ENCODE measurements around the gene HMCN2.

HMCN2 gene

DNA sequence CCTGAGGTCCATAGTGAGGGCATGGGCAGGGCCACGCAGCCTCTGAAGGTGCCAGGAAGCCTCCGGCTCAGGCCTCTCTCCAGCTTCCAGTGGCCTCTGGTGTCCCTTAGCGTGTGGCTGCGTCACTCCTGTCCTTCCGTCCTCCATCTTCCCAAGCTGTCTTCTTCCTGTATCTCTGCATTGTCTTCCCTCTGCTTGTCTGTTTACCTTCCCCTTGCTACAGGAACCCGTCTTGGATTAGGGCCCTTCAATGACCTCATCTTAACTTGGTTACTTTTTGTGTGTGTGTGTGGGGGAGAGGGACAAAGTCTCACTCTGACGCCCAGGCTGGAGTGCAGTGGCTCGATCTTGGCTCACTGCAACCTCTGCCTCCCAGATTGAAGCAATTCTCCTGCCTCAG, 193.6 kb downstream of the HMCN2 start:
- H3K4me2 ChIP-seq (ENCODE audit: low read length), result no peak overlapping the region
- no peak overlapping the region for H3K4me3 ChIP-seq (ENCODE audit: low read length)
- no peak overlapping the region for H3K9ac ChIP-seq (ENCODE audit: low read depth, low read length)
- no peaks in the 10 kb centered on the region for H3K4me1 ChIP-seq (ENCODE audit: control insufficient read depth, insufficient read depth, low read length)
- peaks cover 4% of the 10 kb centered on the region for H3K36me3 ChIP-seq (ENCODE audit: insufficient read depth, low read length)
- H3K9me3 ChIP-seq (replicated peaks; ENCODE audit: low read length), result no peaks in the 10 kb centered on the region
- H3K27me3 ChIP-seq (ENCODE audit: control insufficient read depth, insufficient read depth, low read length), result no peaks in the 10 kb centered on the region

DNA sequence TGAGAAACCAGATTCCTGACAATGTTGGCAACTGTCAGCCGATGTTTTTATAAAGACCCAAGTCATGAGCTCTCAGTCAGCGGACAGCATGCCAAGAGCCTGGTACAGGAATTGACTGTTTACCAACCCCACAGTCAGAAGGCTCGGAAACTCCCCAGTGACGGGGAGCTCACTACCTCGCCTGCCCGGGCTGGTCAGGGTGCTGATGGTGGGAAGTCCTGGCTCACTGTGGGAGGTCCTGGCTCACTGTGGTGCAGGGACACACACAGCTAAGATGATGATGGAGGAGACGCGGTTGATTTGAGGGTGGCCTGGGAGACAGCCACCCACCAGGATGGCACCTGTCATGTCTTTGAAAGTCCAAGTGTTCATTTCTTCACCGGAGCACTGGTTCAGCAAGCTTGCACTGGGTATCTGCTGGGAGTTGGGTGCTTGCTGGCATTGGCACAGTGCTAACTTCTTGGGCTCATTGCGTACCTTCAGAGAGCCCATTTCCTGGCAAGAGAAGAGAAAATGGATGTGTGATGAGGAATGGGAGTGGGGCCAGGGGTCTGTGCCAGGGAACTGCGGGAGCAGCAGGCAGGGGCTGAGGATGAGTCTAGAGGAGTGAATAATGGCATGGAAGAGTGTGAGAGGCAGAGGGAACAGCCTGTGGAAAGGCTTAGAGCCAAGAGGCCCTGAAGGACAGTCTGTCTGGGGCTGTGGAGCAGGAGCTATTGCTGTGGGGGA, 194.5 kb downstream of the HMCN2 start:
- Histone ChIP-seq H3K9ac (ENCODE audit: low read depth, low read length) (no peak overlapping the region), H3K9me3 (replicated peaks; ENCODE audit: low read length) (no peaks in the 10 kb centered on the region), H3K4me2 (ENCODE audit: low read length) (no peak overlapping the region), H3K4me1 (ENCODE audit: control insufficient read depth, insufficient read depth, low read length) (no peaks in the 10 kb centered on the region), H3K27me3 (ENCODE audit: control insufficient read depth, insufficient read depth, low read length) (no peaks in the 10 kb centered on the region), H3K4me3 (ENCODE audit: low read length) (no peak overlapping the region), H3K36me3 (ENCODE audit: insufficient read depth, low read length) (peaks cover 6% of the 10 kb centered on the region)

DNA sequence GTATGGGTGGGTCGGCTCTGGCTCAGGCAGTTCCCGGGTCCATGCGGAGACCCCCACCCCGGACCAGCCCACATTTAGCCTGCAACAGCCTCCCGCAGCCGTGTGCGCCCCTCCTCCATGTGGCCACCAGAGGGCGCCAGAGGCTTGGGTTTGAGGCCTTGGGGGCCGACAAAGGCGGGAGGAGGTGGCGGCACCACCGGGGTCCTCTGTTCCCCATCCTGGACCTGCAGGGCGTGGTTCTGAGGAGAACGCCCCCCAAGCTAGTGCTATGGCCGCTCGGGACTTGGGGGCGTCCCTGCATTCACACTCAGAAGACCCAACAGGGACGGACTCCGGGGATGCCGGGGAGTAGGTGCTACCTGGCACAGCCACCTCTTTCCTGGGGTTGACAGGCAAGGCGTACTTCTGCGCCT, 195.7 kb downstream of the HMCN2 start:
- Histone ChIP-seq H3K27me3 (ENCODE audit: control insufficient read depth, insufficient read depth, low read length) (no peaks in the 10 kb centered on the region), H3K4me2 (ENCODE audit: low read length) (no peak overlapping the region), H3K9me3 (replicated peaks; ENCODE audit: low read length) (no peaks in the 10 kb centered on the region), H3K9ac (ENCODE audit: low read depth, low read length) (no peak overlapping the region), H3K4me3 (ENCODE audit: low read length) (no peak overlapping the region), H3K36me3 (ENCODE audit: insufficient read depth, low read length) (peaks cover 6% of the 10 kb centered on the region), H3K4me1 (ENCODE audit: control insufficient read depth, insufficient read depth, low read length) (no peaks in the 10 kb centered on the region)

- H3K4me1 ChIP-seq (ENCODE audit: control insufficient read depth, insufficient read depth, low read length), result no peaks in the 10 kb centered on the region
- H3K36me3 ChIP-seq (ENCODE audit: insufficient read depth, low read length), result peaks cover 6% of the 10 kb centered on the region
- H3K9ac ChIP-seq (ENCODE audit: low read depth, low read length), result no peak overlapping the region
- no peaks in the 10 kb centered on the region for H3K9me3 ChIP-seq (replicated peaks; ENCODE audit: low read length)
- no peak overlapping the region for H3K4me3 ChIP-seq (ENCODE audit: low read length)
- no peak overlapping the region for H3K4me2 ChIP-seq (ENCODE audit: low read length)
- H3K27me3 ChIP-seq (ENCODE audit: control insufficient read depth, insufficient read depth, low read length), result no peaks in the 10 kb centered on the region
These were observed 196.2 kb downstream of the HMCN2 start for GRCh38 chr9:130461731-130462130.

GRCh38 chr9:130462685-130463540, 197.4 kb downstream of the HMCN2 start:
- Histone ChIP-seq H3K4me3 (ENCODE audit: low read length) (no peak overlapping the region), H3K9me3 (replicated peaks; ENCODE audit: low read length) (no peaks in the 10 kb centered on the region), H3K9ac (ENCODE audit: low read depth, low read length) (no peak overlapping the region), H3K27me3 (ENCODE audit: control insufficient read depth, insufficient read depth, low read length) (no peaks in the 10 kb centered on the region), H3K36me3 (ENCODE audit: insufficient read depth, low read length) (peaks cover 6% of the 10 kb centered on the region), H3K4me1 (ENCODE audit: control insufficient read depth, insufficient read depth, low read length) (no peaks in the 10 kb centered on the region), H3K4me2 (ENCODE audit: low read length) (no peak overlapping the region)

GRCh38 chr9:130463763-130464745, 198.5 kb downstream of the HMCN2 start:
- H3K27me3 ChIP-seq (ENCODE audit: control insufficient read depth, insufficient read depth, low read length), result no peaks in the 10 kb centered on the region
- no peak overlapping the region for H3K4me3 ChIP-seq (ENCODE audit: low read length)
- H3K4me1 ChIP-seq (ENCODE audit: control insufficient read depth, insufficient read depth, low read length), result no peaks in the 10 kb centered on the region
- no peak overlapping the region for H3K4me2 ChIP-seq (ENCODE audit: low read length)
- peaks cover 2% of the 10 kb centered on the region for H3K36me3 ChIP-seq (ENCODE audit: insufficient read depth, low read length)
- H3K9me3 ChIP-seq (replicated peaks; ENCODE audit: low read length), result no peaks in the 10 kb centered on the region
- H3K9ac ChIP-seq (ENCODE audit: low read depth, low read length), result no peak overlapping the region

DNA sequence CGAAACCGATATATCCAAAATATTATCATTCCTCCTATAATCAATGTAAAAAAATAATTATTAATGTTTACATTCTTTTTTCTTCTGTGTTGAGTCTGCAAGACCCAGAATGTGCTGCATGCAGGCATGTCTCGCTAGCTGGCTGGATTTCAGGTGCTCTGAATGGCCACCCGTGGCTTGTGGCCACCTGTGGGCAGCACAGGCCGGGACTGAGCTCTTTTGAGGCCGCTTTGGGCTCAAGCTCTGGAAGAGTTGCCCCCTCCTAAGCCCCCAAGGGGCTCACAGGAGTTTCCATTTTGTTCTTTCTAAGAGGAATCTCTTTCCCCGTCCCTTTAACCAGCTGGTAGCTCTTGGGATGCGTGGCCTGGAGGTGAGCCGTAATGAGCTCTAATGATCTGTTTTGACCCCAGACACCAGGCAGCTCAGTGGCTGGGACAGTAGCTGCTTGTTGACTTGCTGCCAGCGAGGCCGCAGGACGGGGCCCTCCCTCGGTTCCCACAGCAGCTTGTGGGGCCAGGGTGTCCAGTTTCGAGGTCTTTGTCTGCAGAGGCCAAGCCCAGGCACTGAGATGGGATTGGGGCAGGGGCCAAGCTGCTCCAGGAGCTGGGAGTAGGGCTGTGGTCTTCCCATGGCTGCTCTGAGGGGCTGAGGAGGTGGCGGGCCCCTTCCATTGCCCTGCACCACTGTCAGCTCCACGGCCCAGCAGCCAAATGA, 200.0 kb downstream of the HMCN2 start:
- H3K27me3 ChIP-seq (ENCODE audit: control insufficient read depth, insufficient read depth, low read length), result no peaks in the 10 kb centered on the region

GRCh38 chr9:130466537-130467217, 201.1 kb downstream of the HMCN2 start:
- Histone ChIP-seq H3K9ac (ENCODE audit: low read depth, low read length) (no peak overlapping the region), H3K4me2 (ENCODE audit: low read length) (no peak overlapping the region), H3K4me1 (ENCODE audit: control insufficient read depth, insufficient read depth, low read length) (no peaks in the 10 kb centered on the region), H3K4me3 (ENCODE audit: low read length) (no peak overlapping the region), H3K36me3 (ENCODE audit: insufficient read depth, low read length) (peaks cover 10% of the 10 kb centered on the region), H3K27me3 (ENCODE audit: control insufficient read depth, insufficient read depth, low read length) (no peaks in the 10 kb centered on the region), H3K9me3 (replicated peaks; ENCODE audit: low read length) (no peaks in the 10 kb centered on the region)

More for the DNA sequence above, 200.0 kb downstream of the HMCN2 start:
- Histone ChIP-seq H3K36me3 (ENCODE audit: insufficient read depth, low read length) (peaks cover 2% of the 10 kb centered on the region), H3K9ac (ENCODE audit: low read depth, low read length) (no peak overlapping the region), H3K4me1 (ENCODE audit: control insufficient read depth, insufficient read depth, low read length) (no peaks in the 10 kb centered on the region), H3K4me3 (ENCODE audit: low read length) (no peak overlapping the region), H3K9me3 (replicated peaks; ENCODE audit: low read length) (no peaks in the 10 kb centered on the region), H3K4me2 (ENCODE audit: low read length) (no peak overlapping the region)

GRCh38 chr9:130467316-130467715, 201.8 kb downstream of the HMCN2 start:
- Histone ChIP-seq H3K36me3 (ENCODE audit: insufficient read depth, low read length) (peaks cover 10% of the 10 kb centered on the region), H3K4me3 (ENCODE audit: low read length) (no peak overlapping the region), H3K4me1 (ENCODE audit: control insufficient read depth, insufficient read depth, low read length) (no peaks in the 10 kb centered on the region), H3K9me3 (replicated peaks; ENCODE audit: low read length) (no peaks in the 10 kb centered on the region), H3K4me2 (ENCODE audit: low read length) (no peak overlapping the region), H3K27me3 (ENCODE audit: control insufficient read depth, insufficient read depth, low read length) (no peaks in the 10 kb centered on the region), H3K9ac (ENCODE audit: low read depth, low read length) (no peak overlapping the region)

- Histone ChIP-seq H3K9me3 (replicated peaks; ENCODE audit: low read length) (no peaks in the 10 kb centered on the region), H3K36me3 (ENCODE audit: insufficient read depth, low read length) (peaks cover 10% of the 10 kb centered on the region), H3K9ac (ENCODE audit: low read depth, low read length) (no peak overlapping the region), H3K4me2 (ENCODE audit: low read length) (no peak overlapping the region), H3K27me3 (ENCODE audit: control insufficient read depth, insufficient read depth, low read length) (no peaks in the 10 kb centered on the region), H3K4me1 (ENCODE audit: control insufficient read depth, insufficient read depth, low read length) (no peaks in the 10 kb centered on the region), H3K4me3 (ENCODE audit: low read length) (no peak overlapping the region)
These were observed 203.0 kb downstream of the HMCN2 start for GRCh38 chr9:130468566-130468965.
